Raji (cell line): ENCODE measurements around the gene MINDY3.

Experiments
- POLR2A ChIP-seq: IDR thresholded peaks from 2 replicates; pipeline ENCODE4 v1.6.1; 2011; ENCODE audit warnings: low read depth, low read length, control low read depth; ENCODE audit not compliant: insufficient read depth

Gene MINDY3

DNA sequence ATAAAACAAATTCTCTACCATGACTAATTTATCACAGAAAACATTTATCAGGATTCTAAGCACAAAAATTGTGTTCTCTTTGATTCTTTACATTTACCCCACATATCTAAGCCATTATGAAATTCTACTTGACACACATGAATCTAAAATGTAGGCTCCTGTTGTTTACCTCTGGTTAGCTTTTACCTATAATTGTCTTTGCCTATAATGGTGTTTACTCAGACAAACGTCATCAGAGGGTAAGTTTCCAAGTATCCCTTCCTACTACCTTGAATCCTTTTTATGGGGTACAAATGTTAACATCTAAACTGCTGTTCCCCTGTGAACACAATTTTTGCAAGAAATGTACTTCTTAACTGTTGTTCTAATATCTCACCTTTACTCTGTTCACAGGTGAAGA lies 63.5 kb downstream of the MINDY3 start:
- no peak for TF ChIP-seq POLR2A

DNA sequence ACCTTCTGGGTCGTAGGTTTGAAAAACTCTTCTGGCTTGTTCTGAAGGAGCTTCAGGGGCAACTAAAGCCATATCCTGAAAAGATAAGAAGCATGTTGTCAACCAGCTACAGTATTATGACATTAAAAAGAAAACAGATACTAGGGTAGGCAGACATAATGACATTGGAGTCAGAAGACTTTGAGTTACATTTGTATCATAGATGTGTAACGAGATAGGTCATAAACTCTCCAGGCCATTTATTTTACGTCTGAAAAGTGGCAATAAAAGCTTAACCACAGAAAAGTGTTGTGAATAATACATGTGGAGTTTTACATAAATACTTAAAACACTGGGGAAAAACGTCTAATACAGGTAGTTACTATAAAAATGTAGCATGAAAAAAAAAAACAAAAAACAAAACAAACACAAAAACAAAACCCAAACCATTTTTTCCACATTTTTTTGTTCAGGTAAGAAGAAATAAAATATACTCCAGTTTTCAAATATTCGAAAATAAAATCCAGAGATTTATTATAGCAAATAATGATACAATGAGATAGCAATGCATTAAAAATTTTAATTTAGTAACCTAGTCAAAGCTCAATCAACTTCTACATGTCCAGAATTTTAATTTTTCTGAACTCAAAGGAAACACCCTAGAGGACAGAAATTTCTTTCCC lies 64.1 kb downstream of the MINDY3 start:
- TF ChIP-seq POLR2A = no peak

DNA sequence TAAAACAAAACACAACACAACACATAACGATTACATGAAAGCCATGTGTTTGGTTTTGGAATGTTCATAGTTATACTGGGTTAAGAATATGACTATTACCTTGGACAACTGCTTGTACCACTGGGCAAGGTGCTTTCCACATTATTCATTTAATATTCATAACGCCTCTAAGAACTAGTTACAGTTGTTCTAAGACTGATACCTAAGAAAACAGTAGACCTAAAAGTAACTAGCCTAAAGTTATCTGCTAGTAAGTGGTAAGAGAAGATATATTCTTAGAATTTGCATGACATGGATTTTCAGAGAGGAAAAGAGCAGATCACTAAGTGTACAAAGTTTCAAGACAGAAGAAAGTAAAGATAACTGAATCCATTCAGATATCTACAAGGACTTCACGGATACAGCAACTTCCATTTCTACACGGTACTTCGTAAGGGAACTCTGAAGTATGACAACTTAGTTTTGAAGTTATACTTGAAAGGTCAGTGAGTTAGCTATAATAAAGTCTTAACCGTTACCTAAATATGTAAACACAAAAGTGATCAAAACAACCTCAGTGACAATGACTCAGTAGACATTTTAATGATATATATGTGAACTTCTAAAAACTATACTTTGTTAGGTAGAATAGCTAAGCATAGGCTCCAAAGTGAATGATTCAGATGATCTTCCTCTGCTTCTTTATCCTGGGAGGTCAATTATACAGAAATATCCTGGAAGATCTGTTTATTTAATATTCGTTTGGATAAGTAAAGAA lies 65.1 kb downstream of the MINDY3 start:
- no peak for TF ChIP-seq POLR2A

DNA sequence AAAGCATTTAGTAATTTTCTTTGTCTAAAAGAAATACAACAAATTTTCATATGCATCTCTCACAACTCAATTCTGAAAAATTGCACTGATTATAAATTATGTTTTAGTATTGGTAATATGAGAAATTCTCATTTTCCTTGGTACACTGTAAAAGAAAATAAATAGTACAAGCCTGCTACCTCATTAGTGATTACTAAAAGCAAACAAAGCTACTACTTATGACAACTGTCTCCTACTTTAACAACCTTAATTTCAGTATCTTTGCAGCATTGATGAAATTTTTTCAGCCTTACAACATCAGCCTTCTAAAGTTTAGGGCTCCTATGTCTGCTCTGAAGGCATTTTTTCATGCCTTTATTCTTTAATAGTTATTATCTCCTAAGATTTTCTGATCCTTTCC lies 65.7 kb downstream of the MINDY3 start:
- TF ChIP-seq POLR2A = no peak

DNA sequence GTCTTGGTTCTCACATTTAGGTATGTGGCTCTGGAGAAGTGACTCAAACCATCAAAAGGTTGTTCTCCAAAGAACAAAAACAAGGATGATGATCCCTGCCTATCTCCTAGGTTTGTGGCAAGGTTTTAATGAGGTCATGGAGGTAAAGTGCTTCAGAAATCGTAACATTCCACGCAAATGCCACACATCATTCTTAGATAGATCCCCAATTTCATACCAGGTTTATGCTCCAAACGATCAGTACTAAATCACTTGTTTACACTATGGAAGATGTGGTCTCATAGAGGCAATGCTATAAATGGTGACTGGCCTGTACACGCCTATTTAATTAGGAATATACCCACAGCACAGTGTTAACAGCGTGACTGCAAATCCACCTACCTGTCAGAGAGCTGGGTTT lies 66.6 kb downstream of the MINDY3 start:
- no peak for TF ChIP-seq POLR2A

DNA sequence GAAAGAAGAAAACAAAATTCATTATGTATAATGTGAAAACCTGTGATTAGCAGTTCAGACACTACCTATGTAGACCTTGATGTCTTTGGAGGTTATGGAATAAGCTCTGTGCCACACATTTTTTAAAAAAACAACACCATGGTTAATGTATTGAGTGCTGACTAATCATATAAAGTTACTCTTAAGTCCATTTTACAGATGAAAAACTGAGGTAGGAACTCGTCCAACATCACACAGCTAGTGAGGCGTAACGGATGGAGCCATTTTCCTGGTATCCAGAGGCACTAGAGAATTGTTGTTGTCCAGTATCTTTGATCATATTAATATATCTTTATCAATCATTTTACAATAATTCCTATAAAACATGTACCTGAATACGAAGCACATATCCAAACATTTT lies 67.5 kb downstream of the MINDY3 start:
- TF ChIP-seq POLR2A = no peak

DNA sequence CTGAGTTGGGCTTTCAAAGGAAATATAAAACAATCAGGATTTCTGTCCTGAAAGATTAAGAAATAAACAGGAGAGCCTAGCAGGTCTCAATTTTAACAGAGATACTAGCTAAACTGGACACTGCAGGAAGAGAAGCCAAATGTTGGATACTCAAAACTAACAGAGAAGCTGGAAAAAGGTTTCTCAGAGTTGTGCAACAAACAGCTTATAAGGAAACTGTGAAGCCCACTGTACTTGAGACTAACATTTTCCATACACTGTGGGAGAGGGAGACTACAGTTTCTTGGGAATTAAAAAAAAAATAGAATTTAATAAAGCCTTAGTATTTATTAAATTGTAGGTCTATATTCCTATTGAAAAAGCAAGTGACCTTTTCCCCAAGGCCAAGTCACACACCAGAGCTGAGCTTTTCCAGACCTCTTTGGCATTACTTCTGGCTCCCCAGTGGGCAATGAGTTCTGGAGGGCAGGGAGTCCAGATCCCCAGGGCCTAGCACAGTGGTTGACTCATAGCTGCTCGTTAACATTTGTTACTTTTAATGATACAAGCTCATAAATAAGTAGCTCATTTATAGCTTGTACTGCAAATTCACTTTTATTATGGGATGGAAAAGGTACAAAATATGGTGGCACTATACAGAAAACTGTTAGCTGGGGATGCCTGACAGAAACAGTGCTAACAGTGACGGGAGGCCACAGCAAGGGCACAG lies 68.3 kb downstream of the MINDY3 start:
- TF ChIP-seq POLR2A = no peak

DNA sequence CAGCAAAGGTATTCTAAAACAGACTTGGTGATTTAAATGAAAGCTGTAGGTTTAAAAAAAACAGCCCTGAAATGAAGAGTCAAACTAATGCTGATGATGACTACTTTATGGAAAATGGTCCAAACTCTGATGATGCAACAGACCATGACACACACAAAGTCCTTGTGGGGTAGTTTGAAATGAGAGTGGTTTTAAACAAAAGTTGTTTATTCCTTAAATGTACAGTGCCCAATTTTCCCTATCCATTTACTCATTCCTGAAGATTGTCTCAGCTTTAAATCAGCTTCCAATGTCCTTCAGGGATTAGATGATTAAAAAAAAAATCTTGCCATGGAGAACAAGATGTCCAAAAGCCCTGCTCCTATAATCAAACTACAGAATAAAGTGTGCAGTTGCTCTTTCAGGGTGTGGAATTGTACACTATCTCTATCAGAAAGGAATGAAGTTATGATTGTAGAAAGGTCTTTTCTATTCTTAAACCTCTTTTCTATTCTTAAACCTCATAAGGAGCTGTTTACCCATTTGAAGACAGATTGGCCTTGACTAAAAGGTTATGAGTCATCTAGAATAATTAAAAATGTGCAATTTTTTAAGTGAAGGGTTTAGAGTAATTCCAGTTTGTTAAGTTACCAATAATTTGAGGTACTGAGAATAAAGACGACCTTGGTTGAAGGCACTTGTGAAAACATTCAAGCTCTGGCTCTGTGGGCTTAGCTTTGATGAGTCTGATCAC lies 70.3 kb downstream of the MINDY3 start:
- TF ChIP-seq POLR2A = no peak

DNA sequence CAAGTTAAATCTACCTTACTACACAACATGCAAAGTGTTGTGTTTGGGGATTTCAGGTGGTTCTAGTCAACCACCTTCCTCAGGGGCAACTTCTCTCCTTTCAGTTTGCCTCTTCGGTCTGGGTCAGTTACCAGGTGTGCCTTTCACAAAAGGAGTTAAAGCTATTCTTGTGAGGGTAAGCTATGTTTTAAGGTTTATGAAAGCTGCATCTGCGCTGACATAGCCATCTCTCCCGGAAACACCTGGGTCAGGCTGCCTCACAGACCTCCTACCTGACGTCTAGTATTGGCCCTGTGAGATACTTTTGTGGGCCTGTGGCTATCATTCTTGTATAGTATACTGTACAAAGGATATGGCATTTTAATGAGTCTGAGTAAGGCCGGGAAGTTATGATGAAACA lies 72.9 kb downstream of the MINDY3 start:
- no peak for TF ChIP-seq POLR2A

DNA sequence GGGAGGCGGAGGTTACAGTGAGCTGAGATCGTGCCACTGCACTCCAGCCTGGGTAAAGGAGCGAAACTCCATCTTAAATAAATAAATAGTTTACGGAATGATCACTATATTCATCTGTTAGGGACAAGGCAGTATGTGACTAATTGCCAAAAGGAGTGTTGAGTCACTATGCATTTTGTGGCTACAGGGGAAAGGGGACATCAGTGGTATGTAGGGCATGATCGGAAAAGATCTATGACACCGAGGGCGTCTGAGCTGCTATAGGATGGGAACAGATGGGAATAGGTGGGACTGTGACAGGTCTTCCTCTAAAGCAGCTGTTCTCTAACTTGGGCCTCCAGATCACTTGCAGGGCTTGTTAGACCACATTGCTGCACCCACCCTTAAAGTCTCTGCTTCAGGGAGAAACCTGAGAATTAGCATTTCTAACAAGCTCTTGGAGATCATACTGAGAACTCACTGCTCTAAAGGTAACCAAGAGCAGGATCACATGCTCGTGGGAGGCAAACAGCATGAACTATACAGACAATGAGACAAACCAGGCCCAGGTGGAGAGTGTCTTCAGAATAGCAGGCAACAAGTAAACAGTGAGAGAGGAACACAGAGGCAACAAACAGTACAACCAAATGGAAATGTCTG lies 75.5 kb downstream of the MINDY3 start:
- no peak for TF ChIP-seq POLR2A

DNA sequence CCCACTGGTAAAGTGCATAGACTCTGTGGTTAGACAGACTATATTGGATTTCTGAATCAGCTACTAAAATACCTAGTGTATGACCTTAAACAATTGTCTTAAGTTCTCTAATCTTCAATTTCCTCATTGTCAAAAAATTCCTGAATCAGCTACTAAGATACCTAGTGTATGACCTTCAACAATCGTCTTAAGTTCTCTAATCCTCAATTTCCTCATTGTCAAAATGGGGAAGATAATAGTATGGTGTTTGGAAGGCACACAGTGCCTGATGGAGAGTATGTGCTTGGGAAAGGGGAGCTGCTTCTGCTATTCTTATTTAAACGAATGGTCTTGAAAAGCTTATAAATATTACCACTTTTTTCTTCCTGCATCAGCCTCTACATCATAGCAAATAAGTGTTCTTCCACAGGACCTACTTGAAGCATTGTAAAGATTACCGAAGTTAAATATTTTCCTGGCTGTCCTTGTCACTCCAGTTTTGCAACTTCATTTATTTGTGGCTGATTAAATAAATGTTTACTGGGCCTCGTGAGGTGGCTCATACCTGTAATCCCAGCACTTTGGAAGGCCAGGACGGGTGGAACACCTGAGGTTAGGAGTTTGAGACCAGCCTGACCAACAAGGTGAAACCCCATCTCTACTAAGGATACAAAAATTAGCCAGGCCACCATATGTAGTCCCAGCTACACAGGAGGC lies 76.2 kb downstream of the MINDY3 start:
- no peak for TF ChIP-seq POLR2A

DNA sequence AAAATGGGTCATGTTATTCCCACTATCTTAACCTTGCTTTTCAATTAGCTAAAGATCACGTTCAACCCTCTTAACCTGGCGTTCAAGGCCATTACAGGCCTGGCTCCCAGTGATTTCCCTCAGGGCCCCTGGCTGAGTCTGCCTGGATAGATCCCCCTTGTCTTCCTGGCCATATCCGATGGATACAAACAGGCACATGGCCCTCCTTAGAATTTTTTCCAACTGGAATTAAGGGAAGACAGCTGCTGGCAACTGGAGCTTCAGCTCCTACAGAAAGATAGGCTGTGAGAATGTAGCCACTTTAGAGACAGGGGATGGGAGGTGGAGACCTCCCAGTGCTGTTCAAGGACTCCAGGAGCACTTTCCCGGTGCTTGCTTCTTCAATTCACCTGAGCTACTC lies 77.5 kb downstream of the MINDY3 start:
- no peak for TF ChIP-seq POLR2A

DNA sequence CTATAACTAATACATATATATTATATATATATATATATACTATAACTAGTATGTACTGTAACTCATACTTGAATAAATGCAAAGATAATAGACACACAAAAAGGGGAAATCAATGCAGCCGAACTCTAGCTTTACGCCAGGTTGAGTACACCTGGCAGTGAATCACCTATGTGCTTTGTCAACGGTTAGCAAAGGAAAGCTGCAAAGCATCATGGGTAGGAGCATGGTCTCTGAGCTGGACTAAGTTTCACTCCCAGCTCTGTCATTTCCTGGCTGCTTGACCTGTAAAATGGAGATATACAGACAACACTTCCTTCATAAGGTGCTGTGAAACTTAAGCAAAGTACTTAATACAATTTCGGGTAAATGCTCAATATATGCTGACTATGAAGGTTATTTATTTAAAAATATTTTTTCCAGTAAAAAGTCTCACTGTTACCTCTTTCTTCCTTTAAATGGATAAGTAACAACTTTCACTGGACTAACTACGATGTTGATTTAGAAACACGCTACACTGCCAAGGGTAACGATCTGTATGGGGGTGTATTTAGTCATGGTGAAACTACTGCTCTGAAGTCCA lies 78.8 kb downstream of the MINDY3 start:
- no peak for TF ChIP-seq POLR2A
